Activated CD8-positive, alpha-beta memory T cell treated with anti-CD3 and anti-CD28 coated beads for 48 hours (primary cell): ENCODE measurements around the gene HHEX.

Experiments used
- DNase-seq, 3 experiments: peaks; one replicate each; pipeline ENCODE4 v3.0.0-alpha.2; 2020; ENCODE audit warnings: low read depth in 2 of 3, low spot score in 2 of 3

Gene HHEX

GRCh38 chr10:92692697-92693533, 3.2 kb downstream of the HHEX start:
- no peak for DNase-seq

- DNase-seq, result no peak
These were observed 3.8 kb downstream of the HHEX start for GRCh38 chr10:92693534-92693893.

DNA sequence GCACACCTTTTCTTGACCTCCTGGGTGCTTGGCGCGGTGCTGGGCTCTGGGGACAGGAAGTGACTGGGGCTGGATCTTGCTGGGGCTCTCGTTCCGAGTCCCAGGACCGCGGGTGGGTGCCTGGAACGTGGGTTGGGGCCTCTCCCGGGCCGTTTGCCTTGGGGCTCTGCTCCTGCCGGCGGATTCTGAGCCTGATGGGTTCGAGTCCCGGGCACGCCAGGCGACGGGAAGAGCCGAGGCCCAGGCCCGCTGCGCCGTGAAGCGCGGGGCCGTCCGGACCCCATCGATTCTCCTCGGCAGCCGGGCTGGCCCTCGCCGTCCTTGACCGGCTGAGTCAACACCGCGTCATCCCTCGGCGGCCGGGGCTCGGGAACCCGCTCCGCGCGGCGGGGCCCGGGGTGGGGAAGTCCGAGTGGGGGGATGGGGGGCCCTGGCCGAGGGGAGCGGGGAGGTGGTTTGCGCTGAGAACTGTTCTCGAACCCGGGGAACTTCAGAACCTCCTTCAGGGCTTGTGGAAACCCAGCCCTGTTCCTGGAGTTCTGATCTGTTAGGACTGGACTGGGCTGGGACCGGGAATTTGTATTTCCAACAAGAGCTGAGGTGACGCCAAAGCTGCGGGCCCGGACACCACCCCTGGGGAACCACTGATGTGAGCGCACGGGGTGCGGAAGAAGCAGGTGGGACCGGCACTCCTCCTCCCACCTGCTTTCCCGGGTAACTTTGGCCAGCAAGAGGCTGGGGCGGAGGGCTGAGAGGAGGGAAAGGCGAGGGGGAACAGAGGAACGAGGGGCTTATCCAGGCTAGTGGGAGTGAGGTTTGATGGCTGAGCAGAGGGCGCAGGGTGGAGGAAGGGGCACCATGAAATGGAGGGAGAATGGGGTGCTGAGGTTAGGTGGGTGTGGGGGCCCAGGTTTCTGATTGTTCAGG, 6.2 kb downstream of the HHEX start:
- no peak for DNase-seq

GRCh38 chr10:92696606-92697383, 7.0 kb downstream of the HHEX start:
- no peak for DNase-seq

DNA sequence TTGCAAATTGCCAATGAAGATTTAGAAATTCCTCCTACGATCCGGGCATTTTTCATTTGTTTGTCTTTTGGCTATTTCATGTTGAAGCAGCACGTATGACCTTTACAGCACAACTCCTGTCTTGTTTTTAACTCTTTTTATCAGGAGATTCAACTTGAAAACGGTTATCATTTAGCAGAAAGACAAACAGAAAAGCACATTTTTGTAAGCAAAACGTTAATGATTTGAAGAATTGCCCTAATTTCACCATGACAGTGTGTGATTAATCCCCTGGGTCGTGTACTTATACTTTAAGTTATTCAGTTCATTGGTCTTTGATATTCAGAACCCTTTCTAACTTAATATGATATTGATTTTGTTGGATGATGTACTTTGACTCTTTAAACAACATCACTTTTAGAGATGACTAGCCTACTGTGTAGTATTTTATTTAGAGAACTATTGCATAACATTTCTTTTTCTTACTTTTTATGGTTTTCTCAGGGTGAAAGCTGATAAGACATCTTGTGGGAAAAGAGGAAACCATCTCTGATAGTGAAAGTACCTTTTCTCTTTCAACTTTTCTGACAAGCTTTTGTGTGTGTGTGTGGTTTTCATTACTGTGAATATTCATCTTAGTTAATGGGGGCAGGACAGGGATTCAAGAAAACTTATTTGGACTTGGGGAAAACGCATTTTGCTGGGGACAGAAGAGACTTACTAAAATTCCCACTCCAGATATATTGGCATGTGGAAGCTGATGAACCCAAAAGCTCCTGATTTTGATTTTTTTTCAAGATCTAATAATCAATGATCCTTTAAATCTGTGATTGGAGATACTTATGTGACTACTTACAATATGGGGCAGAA, 8.1 kb downstream of the HHEX start:
- no peak for DNase-seq

- DNase-seq, result no peak
These were observed 9.4 kb downstream of the HHEX start for GRCh38 chr10:92699193-92699517.

DNA sequence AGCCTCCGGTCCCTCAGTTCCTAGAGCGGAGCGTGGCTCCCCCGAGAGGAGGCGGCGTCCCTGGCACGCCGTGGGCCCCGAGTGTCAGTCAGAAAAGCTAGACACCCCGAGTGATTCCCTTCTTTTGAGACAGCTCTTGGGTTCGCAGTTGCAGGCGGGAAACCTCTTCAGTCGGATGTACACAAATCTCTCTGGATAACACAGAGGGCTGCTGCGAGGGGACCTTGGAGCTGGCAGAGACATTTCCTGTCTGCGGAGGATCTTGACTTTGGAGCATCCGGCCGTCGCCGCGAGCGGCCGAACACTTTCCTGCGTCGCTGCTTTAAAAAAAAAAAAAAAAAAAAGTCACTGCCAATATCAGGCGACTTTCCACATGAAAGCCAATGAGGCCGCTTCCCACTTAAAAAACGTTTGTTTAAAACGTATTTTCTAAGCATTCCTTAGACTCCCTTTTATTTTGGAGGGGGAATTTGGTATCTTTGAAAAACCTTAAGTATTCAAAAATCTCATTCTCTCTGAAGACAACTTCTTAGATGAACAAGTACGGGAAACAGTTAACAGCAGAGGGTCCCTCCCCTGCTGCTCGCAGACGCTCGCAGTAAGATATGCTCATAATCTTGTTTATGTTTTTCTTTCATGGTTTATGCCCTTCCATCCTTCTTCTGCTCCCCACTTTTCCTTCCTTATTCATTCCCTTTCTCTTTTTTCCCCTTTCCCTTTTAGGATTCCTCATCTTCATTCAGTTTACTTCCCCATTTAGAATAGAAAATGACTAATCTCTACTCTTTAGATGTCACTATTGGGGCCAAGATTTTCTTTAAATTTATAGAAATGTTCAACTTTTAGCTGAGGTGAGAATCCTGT, 10.0 kb downstream of the HHEX start:
- DNase-seq, result no peak

DNA sequence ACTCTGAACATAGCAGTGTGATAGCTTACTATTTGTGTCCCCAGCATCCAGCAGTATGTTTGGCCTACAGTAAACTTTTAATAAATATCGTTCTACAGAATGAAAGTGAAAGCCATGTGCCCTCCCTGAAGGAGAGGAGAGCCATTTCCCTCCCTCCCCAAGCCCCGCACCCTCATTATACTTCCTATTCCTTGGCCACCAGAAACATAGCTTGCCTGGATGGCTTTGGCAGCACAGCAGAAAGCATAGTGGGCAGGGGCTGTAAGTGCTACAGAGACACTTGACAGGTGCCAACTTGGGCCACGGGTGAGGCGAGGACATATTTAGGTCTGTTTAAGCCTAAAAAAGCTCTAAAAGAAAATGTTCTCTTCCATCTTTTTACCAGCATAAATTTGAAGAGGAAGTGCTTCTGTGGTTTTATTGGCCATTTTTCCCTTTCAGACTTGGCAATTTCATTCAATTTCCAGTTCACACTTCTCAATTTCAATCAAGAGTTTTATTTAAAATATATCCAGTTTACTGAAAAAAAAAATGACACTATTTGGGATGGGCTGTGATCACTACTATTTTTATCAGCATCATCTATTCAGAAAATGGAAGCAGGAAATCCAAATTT, 12.7 kb downstream of the HHEX start:
- no peak for DNase-seq

GRCh38 chr10:92712016-92712889, 22.5 kb downstream of the HHEX start:
- DNase-seq, result no peak

DNA sequence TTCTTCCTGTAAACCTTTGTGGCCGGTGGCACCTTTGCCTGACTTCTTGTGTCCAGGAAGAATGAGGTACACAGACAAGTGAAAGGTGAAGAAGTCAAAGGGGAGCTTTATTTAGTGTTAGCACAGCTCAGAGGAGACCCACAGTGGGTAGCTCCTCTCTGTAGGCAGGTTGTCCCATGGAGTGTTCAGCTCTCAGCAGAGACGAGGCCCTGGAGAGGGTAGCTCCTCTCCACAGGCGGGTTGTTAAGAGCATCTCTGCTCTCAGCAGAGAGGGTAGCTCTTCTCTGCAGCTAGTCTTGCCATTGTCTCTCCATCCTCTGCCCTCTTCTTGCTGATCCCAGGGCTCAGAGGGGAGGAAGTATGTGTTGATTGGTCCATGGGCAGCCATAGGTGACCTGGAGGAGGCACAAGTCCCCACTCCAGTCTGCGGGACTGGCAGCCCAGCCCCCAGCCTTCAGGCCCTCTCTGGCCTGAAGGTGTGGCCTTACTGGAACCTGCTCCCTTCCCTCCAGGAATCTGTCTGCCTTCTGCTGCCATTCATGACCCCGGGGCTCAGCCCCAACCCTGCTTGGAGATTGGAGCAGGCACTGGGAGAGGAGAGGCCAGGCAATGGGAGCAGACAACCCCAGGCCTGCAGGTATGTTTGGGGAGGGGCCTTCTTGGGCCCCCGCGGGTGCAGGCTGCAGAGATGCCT, 24.5 kb downstream of the HHEX start:
- DNase-seq, result no peak

- DNase-seq, result no peak
These were observed 25.1 kb downstream of the HHEX start for GRCh38 chr10:92714872-92715271.

GRCh38 chr10:92719991-92720830, 30.5 kb downstream of the HHEX start:
- DNase-seq, result no peak

DNA sequence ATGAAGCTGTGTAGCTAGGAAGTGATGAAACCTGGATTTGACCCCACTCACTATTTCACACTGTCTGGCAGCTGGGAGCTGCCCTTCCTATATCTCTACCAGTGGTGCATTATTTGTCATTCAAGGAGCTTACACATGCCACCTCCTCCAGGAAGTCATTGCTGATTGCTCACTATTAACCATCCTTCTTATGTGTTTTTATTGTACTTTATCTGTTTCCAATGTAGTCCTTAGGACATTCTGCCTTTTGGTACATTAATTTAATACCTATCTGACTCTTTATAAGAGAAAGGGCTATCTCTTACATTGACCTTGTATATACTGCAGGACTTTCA, 31.0 kb downstream of the HHEX start:
- DNase-seq, result no peak

GRCh38 chr10:92722349-92722748, 32.6 kb downstream of the HHEX start:
- no peak for DNase-seq

GRCh38 chr10:92727141-92727540, 37.4 kb downstream of the HHEX start:
- DNase-seq, result no peak

- DNase-seq, result no peak
These were observed 37.8 kb downstream of the HHEX start for GRCh38 chr10:92727550-92727949.

DNA sequence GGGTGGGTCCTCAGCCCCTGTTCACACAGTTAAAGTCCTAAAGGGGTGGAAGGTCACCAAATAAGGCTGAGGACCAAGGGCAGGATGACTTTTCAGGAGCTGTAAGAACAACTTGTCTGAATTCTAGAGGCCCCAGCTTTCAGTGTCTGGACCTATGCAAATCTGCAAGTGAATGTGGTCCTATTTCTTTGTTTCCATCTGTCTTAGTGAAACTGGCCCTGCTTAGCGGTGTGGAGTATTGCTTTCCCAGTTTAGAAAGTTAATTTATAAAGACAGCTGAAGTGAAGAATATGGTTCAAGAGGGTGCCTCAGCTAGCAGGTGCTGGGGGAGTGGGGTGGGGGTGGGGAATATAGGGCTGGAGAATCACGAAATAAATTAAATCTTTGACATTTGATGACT, 40.1 kb downstream of the HHEX start:
- DNase-seq, result no peak
